AG09319 (cell line): ENCODE data around the gene SDCBP2.

Experiments
- DNase-seq: peaks from one replicate; pipeline ENCODE4 v3.0.0-alpha.2; 2010; ENCODE audit warnings: low read depth; ENCODE audit errors: extremely low read depth
- TF ChIP-seq, protein P1 (sequence below): IDR thresholded peaks from 2 replicates; pipeline ENCODE4 v1.5.1; 2011; ENCODE audit warnings: low read depth, mild to moderate bottlenecking, inconsistent platforms, low read length, moderate library complexity

Gene SDCBP2

DNA sequence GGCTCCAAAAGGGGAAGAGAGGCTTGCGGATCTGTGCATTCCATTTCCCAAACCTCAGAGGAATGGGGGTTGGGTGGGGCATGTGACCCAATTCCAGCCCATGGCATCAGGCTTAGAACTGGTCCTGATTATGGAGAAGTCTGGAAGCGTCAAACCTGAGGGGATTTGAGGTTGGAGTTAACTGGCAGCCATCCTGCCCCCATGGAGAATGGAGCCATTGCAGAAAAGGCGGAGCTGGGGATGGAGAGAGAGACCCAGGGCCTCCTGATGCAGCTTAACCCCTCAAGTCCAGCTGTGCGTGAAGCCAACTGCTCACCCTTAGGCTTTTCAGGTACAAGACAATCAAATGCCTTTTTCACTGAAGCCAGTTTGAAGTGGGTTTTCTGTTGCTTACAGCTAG lies 9.9 kb upstream of the SDCBP2 start:
- DNase-seq: no peak
- TF ChIP-seq, protein P1, sequence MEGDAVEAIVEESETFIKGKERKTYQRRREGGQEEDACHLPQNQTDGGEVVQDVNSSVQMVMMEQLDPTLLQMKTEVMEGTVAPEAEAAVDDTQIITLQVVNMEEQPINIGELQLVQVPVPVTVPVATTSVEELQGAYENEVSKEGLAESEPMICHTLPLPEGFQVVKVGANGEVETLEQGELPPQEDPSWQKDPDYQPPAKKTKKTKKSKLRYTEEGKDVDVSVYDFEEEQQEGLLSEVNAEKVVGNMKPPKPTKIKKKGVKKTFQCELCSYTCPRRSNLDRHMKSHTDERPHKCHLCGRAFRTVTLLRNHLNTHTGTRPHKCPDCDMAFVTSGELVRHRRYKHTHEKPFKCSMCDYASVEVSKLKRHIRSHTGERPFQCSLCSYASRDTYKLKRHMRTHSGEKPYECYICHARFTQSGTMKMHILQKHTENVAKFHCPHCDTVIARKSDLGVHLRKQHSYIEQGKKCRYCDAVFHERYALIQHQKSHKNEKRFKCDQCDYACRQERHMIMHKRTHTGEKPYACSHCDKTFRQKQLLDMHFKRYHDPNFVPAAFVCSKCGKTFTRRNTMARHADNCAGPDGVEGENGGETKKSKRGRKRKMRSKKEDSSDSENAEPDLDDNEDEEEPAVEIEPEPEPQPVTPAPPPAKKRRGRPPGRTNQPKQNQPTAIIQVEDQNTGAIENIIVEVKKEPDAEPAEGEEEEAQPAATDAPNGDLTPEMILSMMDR: no peak

DNA sequence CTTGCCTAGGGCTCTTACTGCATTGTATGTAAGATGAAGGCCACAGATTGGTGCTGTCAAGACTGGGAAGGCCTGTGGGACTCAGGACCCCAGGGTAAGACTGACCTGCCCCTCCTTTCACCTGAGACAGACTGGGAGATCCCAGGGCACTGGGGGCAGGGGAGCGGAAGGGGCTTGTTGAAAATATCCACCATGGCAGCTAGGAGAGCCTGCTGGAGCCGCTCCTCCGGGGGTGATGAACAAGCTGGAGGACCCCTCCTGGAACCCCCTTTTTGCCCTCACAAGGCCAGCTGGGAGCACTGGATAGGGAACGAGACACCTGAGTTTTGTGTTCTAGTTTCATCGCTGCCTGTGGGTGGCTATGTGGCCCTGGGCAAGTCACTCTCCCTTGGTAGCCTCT lies 9.2 kb upstream of the SDCBP2 start:
- TF ChIP-seq, protein P1: no peak
- DNase-seq: no peak

DNA sequence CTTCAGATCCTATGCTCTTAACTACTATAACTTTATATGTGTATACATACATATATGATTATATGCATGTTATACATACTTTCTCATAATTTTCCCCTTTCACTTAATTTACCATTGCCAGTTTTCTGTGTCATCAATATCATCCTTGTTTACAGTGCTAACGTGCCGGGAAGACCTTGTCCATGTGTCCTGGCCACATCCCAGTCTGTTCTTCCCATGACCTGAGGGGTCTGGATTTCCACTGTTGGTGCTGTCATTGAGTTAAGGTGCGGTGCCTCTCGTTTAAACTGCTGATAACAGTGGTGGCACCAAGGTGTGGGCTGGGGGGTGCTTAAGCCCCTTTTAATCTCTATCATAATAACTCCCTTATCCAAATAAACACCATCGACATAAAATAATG lies 8.5 kb upstream of the SDCBP2 start:
- no peak for DNase-seq
- TF ChIP-seq, protein P1: no peak

DNA sequence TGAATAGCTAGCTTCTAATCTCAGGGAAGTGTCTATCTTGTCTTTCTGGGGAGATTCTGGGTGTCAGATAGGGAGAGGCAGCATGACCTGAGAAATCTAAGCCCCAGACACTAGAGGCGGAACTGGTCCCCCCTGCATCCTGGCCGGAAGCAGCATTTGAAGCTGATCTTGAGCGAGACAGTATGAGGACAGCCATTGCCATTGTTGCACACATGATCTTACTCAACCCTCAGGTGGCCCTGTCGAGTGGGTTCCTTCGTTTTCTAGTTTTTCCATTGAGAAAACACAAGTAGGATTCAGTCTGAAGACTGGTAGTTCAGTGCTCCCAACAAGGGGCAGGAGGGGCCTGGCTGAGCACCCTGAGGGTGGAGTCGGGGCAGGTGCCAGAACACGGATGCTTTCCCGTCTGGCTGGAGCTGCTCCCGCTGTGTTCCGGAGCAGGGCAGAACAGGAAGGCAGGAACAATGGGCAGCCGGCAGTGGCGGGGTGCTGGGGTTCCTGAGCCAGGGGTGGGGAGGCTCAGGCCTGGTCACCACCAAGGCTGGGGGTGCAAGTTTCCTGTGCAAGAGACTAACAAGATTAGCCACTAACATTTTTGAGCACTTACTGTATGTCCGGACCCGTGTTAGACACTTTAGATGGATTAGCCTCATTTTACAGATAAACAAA lies 7.9 kb upstream of the SDCBP2 start:
- no peak for DNase-seq
- TF ChIP-seq, protein P1: no peak

DNA sequence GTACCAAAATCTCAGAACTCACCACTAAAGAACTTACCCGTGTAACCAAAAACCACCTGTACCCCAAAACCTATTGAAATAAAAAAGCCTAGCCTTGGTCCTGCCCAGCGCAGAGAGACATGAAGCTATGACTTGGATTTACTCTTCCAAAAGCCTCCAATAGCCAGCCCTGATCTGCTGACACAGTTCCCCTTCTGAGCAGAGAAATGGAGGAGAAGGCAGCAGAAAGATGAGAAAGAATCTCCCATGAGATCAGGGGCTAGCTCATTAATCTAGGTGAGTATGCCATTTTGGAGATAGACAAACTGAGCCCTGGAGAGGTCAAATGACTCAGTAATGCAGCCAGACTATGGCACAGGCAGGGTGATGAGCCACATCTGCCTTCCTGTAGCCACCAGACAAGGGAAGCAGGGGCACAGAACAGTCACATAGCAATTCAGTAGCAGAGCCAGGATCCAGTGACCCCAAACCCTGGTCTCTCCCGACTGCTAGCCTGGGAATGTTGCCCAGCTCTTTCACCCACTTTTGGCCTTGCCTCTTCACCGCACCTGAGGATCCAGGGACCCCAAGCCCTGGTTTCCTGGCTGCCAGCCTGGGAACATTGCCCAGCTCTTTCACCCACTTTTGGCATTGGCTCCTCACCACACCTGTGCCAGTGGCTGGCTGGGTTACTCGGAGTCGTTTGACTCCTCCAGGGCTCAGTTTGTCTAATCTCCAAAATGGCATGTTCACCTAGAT lies 7.2 kb upstream of the SDCBP2 start:
- DNase-seq: no peak

DNA sequence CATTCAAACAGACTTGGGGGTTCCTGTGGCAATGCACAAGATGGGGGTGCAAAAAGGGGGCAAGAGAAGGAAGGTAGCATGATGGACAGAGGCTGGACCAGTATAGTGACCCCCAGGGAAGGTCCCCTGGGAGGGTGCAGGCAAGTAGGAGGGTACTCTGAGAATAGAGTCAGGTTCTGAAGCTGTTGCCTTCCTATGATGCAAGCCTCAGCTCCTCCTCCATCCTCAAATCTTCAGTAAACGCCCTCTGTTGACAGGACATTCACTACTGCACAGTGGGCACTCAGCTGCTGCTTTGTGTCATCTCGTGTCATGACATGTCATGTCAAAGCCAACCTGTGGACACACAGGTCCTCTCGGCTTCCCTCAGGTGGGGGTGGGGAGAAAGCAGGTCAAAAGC lies 5.8 kb upstream of the SDCBP2 start:
- no peak for DNase-seq
- TF ChIP-seq, protein P1: no peak

More for the DNA sequence above, 7.2 kb upstream of the SDCBP2 start:
- TF ChIP-seq, protein P1: no peak

DNA sequence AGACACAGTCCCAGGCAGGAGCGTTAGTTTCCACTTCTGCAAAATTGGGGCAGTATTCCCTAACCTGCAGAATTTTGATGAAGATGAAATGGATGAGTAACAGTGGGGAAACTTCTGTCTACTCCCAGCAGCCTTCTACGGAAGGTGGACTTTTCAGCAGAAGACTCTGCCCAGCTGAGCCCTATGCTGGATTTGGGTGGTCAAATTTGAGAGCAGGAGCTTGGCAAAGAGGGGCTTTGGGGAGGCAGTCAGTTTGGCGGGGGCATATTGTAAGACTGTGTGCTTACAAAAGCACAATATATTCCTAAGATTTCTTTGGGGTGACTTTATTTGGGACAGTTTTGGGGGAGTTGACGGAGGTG lies 5.4 kb upstream of the SDCBP2 start:
- TF ChIP-seq, protein P1: no peak
- DNase-seq: no peak
